HCT116 (cell line): ENCODE results near the gene FOXQ1. TPM values are rescaled to one million over a fixed set of nuclear protein-coding genes. Genes with fewer than 3 reads are reported as not detected.

Source experiments
- ATAC-seq: fragments of 200-7000 bp; cut with Tn5 transposase; 2 replicates; pipeline ENCODE4 v1.9.1; 2020; ENCODE audit warnings: mild to moderate bottlenecking, moderate library complexity
- BruUV-seq: library from RNA; stranded (reverse); fragments of 400-500 nt; replicated peaks from 2 replicates; lab custom pipeline; 2021; lab: Mats Ljungman, UMichigan
- CTCF ChIA-PET: fragments of 300-600 bp; sonication (Branson Sonifier 250); formaldehyde crosslinking; loops from one replicate; lab custom pipeline; 2021; ENCODE audit warnings: antibody characterized with exemption; lab: Charles Lee
- POLR2A ChIA-PET: fragments of 300-600, 350-600 bp; sonication (Branson Sonifier 250); formaldehyde crosslinking; loops from one replicate; lab custom pipeline; 2021; ENCODE audit warnings: antibody characterized with exemption; lab: Charles Lee
- RAD21 ChIA-PET, 2 experiments: fragments of 300-600 bp; sonication (Branson Sonifier 250); formaldehyde crosslinking; loops; one replicate each; lab custom pipeline; 2023; ENCODE audit warnings: low total read pairs in 2 of 2; ENCODE audit not compliant: uncharacterized antibody in 2 of 2, unreplicated experiment in 2 of 2, low non-redundant PET in 1 of 2; lab: Charles Lee
- DNase-seq: peaks from one replicate; pipeline ENCODE4 v3.0.0-alpha.2; 2010; ENCODE audit warnings: low read depth, low spot score
- H2AFZ ChIP-seq: fragments of 200-600 bp; shearing (Covaris generic), sonication (generic); 2 replicates; pipeline ENCODE4 v1.6.1; 2017; ENCODE audit warnings: low read depth, mixed run types, mixed read lengths, antibody characterized with exemption, low read length; ENCODE audit not compliant: poor library complexity, severe bottlenecking
- H3K27ac ChIP-seq: 2 replicates; pipeline ENCODE4 v1.5.1; 2012; ENCODE audit warnings: low read depth, low read length
- H3K27me3 ChIP-seq: fragments of 200-600 bp; sonication (generic); 2 replicates; pipeline ENCODE4 v1.6.1; 2016; ENCODE audit warnings: mixed run types, low read length, mixed read lengths; ENCODE audit not compliant: insufficient read depth
- H3K36me3 ChIP-seq, 2 experiments: fragments of 200-500 bp in 1 of 2; fragments of 200-600 bp in 1 of 2; sonication (Bioruptor generic) in 1 of 2; sonication (generic) in 1 of 2; 2 replicates each; pipeline versions ENCODE4 v1.5.1 to v1.6.1; 2014 to 2016; ENCODE audit warnings: low read length in 2 of 2, inconsistent platforms in 1 of 2, mixed read lengths in 1 of 2, mixed run types in 1 of 2; ENCODE audit not compliant: insufficient read depth in 2 of 2, control insufficient read depth in 1 of 2
- H3K4me1 ChIP-seq, 2 experiments: fragments of 200-600 bp in 1 of 2; sonication (generic) in 1 of 2; 2 replicates each; pipeline versions ENCODE4 v1.5.1 to v1.6.1; 2012 to 2017; ENCODE audit warnings: low read length in 2 of 2, inconsistent platforms in 1 of 2, mild to moderate bottlenecking in 1 of 2, mixed read lengths in 1 of 2, mixed run types in 1 of 2, moderate library complexity in 1 of 2; ENCODE audit not compliant: insufficient read depth in 2 of 2, control insufficient read depth in 1 of 2
- H3K4me2 ChIP-seq: fragments of 200-600 bp; sonication (generic); 2 replicates; pipeline ENCODE4 v1.6.1; 2017; ENCODE audit warnings: mixed run types, low read length, mixed read lengths
- H3K4me3 ChIP-seq, 2 experiments: fragments of 200-600 bp in 1 of 2; sonication (generic) in 1 of 2; replicated peaks in 1 of 2; 2 replicates each; pipeline ENCODE4 v1.5.1; 2011 to 2016; ENCODE audit warnings: low read length in 2 of 2, control low read depth in 1 of 2, low read depth in 1 of 2, mild to moderate bottlenecking in 1 of 2, mixed read lengths in 1 of 2, mixed run types in 1 of 2
- H3K79me2 ChIP-seq: fragments of 200-600 bp; sonication (generic); 2 replicates; pipeline ENCODE4 v1.6.1; 2017; ENCODE audit warnings: mild to moderate bottlenecking, mixed run types, low read length, moderate library complexity, mixed read lengths; ENCODE audit not compliant: insufficient read depth
- H3K9ac ChIP-seq: fragments of 200-600 bp; sonication (generic); 2 replicates; pipeline ENCODE4 v1.6.1; 2016; ENCODE audit warnings: low read length, mixed read lengths
- H3K9me2 ChIP-seq: fragments of 200-600 bp; sonication (generic), shearing (Covaris generic); 2 replicates; pipeline ENCODE4 v1.6.1; 2017; ENCODE audit warnings: mixed run types, mild to moderate bottlenecking, moderate library complexity; ENCODE audit not compliant: insufficient read depth
- H3K9me3 ChIP-seq, 2 experiments: fragments of 200-500 bp in 1 of 2; fragments of 200-600 bp in 1 of 2; sonication (Bioruptor generic) in 1 of 2; sonication (generic) in 1 of 2; 2 replicates each; pipeline ENCODE4 v1.6.1; 2014 to 2017; ENCODE audit warnings: low read length in 2 of 2, mixed read lengths in 2 of 2, inconsistent platforms in 1 of 2, low read depth in 1 of 2, mild to moderate bottlenecking in 1 of 2, mixed run types in 1 of 2, moderate library complexity in 1 of 2; ENCODE audit not compliant: control insufficient read depth in 1 of 2, insufficient read depth in 1 of 2
- H4K20me1 ChIP-seq: fragments of 200-600 bp; sonication (generic), shearing (Covaris generic); 2 replicates; pipeline ENCODE4 v1.6.1; 2017; ENCODE audit warnings: mixed run types, mild to moderate bottlenecking, moderate library complexity; ENCODE audit not compliant: insufficient read depth
- CBX3 ChIP-seq: IDR thresholded peaks from 2 replicates; pipeline ENCODE4 v1.6.1; 2012; ENCODE audit warnings: low read depth
- CEBPB ChIP-seq: IDR thresholded peaks from 2 replicates; pipeline ENCODE4 v1.6.1; 2012; ENCODE audit warnings: low read depth
- EGR1 ChIP-seq: IDR thresholded peaks from 2 replicates; pipeline ENCODE4 v1.6.1; 2012; ENCODE audit warnings: low read depth
- ELF1 ChIP-seq: IDR thresholded peaks from 2 replicates; pipeline ENCODE4 v1.6.1; 2012; ENCODE audit warnings: low read depth, borderline replicate concordance
- EZH2phosphoT487 ChIP-seq: fragments of 200-600 bp; IDR thresholded peaks from 2 replicates; pipeline ENCODE4 v1.6.1; 2018; ENCODE audit warnings: antibody characterized with exemption, borderline replicate concordance
- POLR2A ChIP-seq: IDR thresholded peaks from 2 replicates; pipeline ENCODE4 v1.7.0; 2011; ENCODE audit warnings: borderline replicate concordance; ENCODE audit not compliant: insufficient read depth, insufficient read length; ENCODE audit errors: extremely low read depth
- POLR2AphosphoS5 ChIP-seq: IDR thresholded peaks from 2 replicates; pipeline ENCODE4 v1.6.1; 2011; ENCODE audit warnings: mild to moderate bottlenecking, low read depth, low read length, moderate library complexity
- SIN3A ChIP-seq: IDR thresholded peaks from 2 replicates; pipeline ENCODE4 v1.6.1; 2012; ENCODE audit warnings: low read depth
- SP1 ChIP-seq: IDR thresholded peaks from 2 replicates; pipeline ENCODE4 v1.6.1; 2012; ENCODE audit warnings: low read depth
- TCF7L2 ChIP-seq: IDR thresholded peaks from 2 replicates; pipeline ENCODE4 v1.7.0; 2011; ENCODE audit warnings: borderline replicate concordance, inconsistent platforms; ENCODE audit not compliant: insufficient read depth, insufficient read length; ENCODE audit errors: extremely low read depth
- YY1 ChIP-seq: IDR thresholded peaks from 2 replicates; pipeline ENCODE4 v1.6.1; 2011; ENCODE audit warnings: low read length, low read depth, moderate library complexity, mild to moderate bottlenecking; ENCODE audit not compliant: insufficient replicate concordance; ENCODE audit errors: extremely low read depth
- ZNF274 ChIP-seq: fragments of 200-500 bp; sonication (Bioruptor generic); IDR thresholded peaks from 2 replicates; pipeline ENCODE4 v1.6.1; 2014; ENCODE audit warnings: mild to moderate bottlenecking, low read depth, low read length, inconsistent platforms
- intact Hi-C: fragments of 100-400 bp; cut with micrococcal nuclease; formaldehyde crosslinking; loops from 2 replicates; pipeline ENCODE4 v1.10.0; 2022
- total RNA-seq: library from RNA; stranded (reverse); gene quantifications from one replicate; pipeline ENCODE4 v1.2.1, GENCODE V29; 2021; ENCODE audit not compliant: unreplicated experiment
- TF ChIP-seq, protein P1 (sequence below), 3 experiments: fragments of 200-600 bp in 1 of 3; sonication (generic) in 1 of 3; IDR thresholded peaks in 2 of 3; conservative IDR thresholded peaks in 1 of 3; 2 replicates each; pipeline ENCODE4 v1.5.1; 2012 to 2017; ENCODE audit warnings: low read depth in 2 of 3, low read length in 2 of 3, antibody characterized with exemption in 1 of 3, borderline replicate concordance in 1 of 3, control low read depth in 1 of 3, mild to moderate bottlenecking in 1 of 3, mixed read lengths in 1 of 3, mixed run types in 1 of 3, moderate library complexity in 1 of 3; ENCODE audit not compliant: insufficient read depth in 1 of 3

The FOXQ1 gene
- total RNA-seq, 1 experiment from 2014 or later = 0.42 TPM

DNA sequence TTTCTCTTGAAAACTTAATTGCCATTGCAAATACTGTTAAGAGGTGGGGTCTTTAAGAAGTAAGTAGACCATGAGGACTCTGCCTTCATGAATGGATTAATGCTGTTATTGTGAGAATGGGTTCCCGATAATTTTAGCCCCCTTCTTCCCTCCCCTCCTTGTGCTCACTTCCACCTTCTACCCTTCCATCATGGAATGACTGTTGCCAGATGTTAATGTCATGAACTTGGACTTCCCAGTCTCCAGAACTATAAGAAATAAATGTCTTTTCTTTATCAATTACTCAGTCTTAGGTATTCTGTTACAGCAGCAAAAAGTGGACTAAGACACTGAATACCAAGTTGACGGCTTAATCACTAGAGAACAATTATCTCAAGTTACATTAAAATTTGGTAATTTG is 5.8 kb upstream of the FOXQ1 start:
- Histone ChIP-seq H2AFZ (no peak overlapping the region), H3K27me3 (no peaks in the 10 kb centered on the region), H3K4me3 (no peak overlapping the region), H3K4me1 (peaks cover 0 to 6% of the 10 kb centered on the region in 2 experiments; a peak in 1 of 4 replicates), H3K79me2 (no peaks in the 10 kb centered on the region), H3K9ac (no peak overlapping the region), H3K9me2 (no peaks in the 10 kb centered on the region), H4K20me1 (no peaks in the 10 kb centered on the region), H3K36me3 (no peaks in the 10 kb centered on the region), H3K4me2 (no peak overlapping the region), H3K9me3 (peaks cover 0 to 3% of the 10 kb centered on the region in 2 experiments; a peak in 1 of 4 replicates), H3K27ac (no peak overlapping the region)
- CTCF ChIA-PET = no interaction called here
- DNase-seq (no peak), ATAC-seq (no peak)
- intact Hi-C loops = no loop called here
- RAD21 ChIA-PET = no interaction called here
- BruUV-seq = no TSS peak
- TF ChIP-seq YY1 = no peak
- no peak for TF ChIP-seq EZH2phosphoT487
- TF ChIP-seq POLR2A = no peak
- TF ChIP-seq, protein P1, sequence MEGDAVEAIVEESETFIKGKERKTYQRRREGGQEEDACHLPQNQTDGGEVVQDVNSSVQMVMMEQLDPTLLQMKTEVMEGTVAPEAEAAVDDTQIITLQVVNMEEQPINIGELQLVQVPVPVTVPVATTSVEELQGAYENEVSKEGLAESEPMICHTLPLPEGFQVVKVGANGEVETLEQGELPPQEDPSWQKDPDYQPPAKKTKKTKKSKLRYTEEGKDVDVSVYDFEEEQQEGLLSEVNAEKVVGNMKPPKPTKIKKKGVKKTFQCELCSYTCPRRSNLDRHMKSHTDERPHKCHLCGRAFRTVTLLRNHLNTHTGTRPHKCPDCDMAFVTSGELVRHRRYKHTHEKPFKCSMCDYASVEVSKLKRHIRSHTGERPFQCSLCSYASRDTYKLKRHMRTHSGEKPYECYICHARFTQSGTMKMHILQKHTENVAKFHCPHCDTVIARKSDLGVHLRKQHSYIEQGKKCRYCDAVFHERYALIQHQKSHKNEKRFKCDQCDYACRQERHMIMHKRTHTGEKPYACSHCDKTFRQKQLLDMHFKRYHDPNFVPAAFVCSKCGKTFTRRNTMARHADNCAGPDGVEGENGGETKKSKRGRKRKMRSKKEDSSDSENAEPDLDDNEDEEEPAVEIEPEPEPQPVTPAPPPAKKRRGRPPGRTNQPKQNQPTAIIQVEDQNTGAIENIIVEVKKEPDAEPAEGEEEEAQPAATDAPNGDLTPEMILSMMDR (IDR thresholded peaks at IDR 0.05 in 2 of 3, conservative IDR thresholded peaks at IDR 0.05 in 1 of 3; ENCODE audit: borderline replicate concordance in 1 of 3, insufficient read depth in 1 of 3, low read depth in 2 of 3, low read length in 2 of 3) = no peak
- TF ChIP-seq SIN3A = no peak
- TF ChIP-seq TCF7L2 = no peak
- no peak for TF ChIP-seq CEBPB
- TF ChIP-seq EGR1 = no peak
- TF ChIP-seq SP1 = no peak
- TF ChIP-seq ELF1 = no peak
- no peak for TF ChIP-seq CBX3
- no peak for TF ChIP-seq POLR2AphosphoS5
- no peak for TF ChIP-seq ZNF274
- POLR2A ChIA-PET = no interaction called here
